Activated CD8-positive, alpha-beta T cell treated with anti-CD3 and anti-CD28 coated beads, Interleukin-2, amount 10 ng/mL, durations not matched to agents 7 days and 5 days (primary cell): Measurements from ENCODE around the gene PLIN4. TPM values are rescaled to one million over a fixed set of nuclear protein-coding genes. Genes with fewer than 3 reads are reported as not detected.
"Not testable (repeated sequence)": the region's sequence is repeated elsewhere in the genome, so short reads cannot be mapped to it uniquely, and the experiment has no call there.

Source experiments
- ATAC-seq: fragments of 150-1000 bp; cut with Tn5 transposase; one replicate; pipeline ENCODE4 v1.10.0; 2021; ENCODE audit warnings: moderate library complexity
- CTCF ChIA-PET: fragments of 350-600 bp; sonication (Branson Sonifier 250); formaldehyde crosslinking; loops from one replicate; lab custom pipeline; 2021; ENCODE audit warnings: antibody characterized with exemption; lab: Charles Lee
- POLR2A ChIA-PET: fragments of 350-600 bp; sonication (Branson Sonifier 250); formaldehyde crosslinking; loops from one replicate; lab custom pipeline; 2021; ENCODE audit warnings: antibody characterized with exemption; lab: Charles Lee
- DNase-seq: peaks from one replicate; pipeline ENCODE4 v3.0.0-alpha.2; 2020
- H3K27ac Mint-ChIP-seq: one replicate; pipeline ENCODE4 v1.8.0; 2021; ENCODE audit warnings: mild to moderate bottlenecking, mixed read lengths
- H3K27me3 Mint-ChIP-seq: one replicate; pipeline ENCODE4 v1.8.0; 2021; ENCODE audit warnings: low read depth, mixed read lengths
- H3K36me3 Mint-ChIP-seq: one replicate; pipeline ENCODE4 v1.8.0; 2021; ENCODE audit warnings: low read depth, mixed read lengths
- H3K4me1 Mint-ChIP-seq: one replicate; pipeline ENCODE4 v1.8.0; 2021; ENCODE audit warnings: low read depth, mixed read lengths
- H3K4me3 Mint-ChIP-seq: one replicate; pipeline ENCODE4 v1.8.0; 2021; ENCODE audit warnings: mild to moderate bottlenecking, mixed read lengths
- H3K9me3 Mint-ChIP-seq: one replicate; pipeline ENCODE4 v1.8.0; 2022; ENCODE audit warnings: mixed read lengths; ENCODE audit not compliant: insufficient read depth
- total RNA-seq, 2 experiments: library from RNA; stranded (reverse); gene quantifications; one replicate each; pipeline ENCODE4 v1.2.3, GENCODE V29; 2021

PLIN4 gene
- total RNA-seq, 2 experiments from 2014 or later: not detected

DNA sequence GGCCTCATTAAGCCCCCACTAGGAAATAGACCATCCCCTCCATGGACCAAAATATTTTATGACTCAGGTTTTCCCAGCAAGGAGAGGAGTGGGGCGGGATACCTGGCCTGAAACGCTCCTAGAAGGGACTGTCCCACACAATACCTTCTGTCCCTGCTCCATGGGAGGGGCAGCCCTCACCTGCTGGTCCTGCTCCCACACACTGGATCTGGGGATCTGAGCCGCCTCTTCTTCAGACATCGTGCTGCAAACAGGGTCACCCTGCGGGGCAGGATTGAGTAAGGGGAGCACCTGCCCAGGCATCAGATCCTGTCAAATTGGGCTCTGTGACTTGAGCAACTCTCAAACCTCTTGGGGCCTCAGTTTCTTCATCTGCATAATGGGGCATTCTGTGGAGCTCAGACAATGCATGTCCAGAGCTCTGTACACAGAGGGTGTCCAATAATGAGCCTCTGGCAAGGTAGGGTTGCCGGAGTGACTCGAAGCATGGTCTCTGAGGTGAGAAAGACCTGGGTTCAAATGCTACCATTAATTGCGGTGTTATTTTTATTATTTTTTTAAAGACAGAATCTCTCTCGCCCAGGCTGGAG, 15.6 kb upstream of the PLIN4 start:
- H3K9me3 Mint-ChIP-seq: no peaks in the 10 kb centered on the region
- ChIA-PET POLR2A (no interaction called here), CTCF (interaction anchor here (5.2 kb wide), 1 partner anchor 9 kb away, joined by 39 read pairs; no protein-coding TSS in a partner anchor)
- no peak overlapping the region for H3K27ac Mint-ChIP-seq
- H3K4me3 Mint-ChIP-seq: no peak overlapping the region
- peaks cover 7% of the 10 kb centered on the region for H3K27me3 Mint-ChIP-seq
- ATAC-seq (no peak), DNase-seq (no peak)
- no peaks in the 10 kb centered on the region for H3K36me3 Mint-ChIP-seq
- H3K4me1 Mint-ChIP-seq: no peaks in the 10 kb centered on the region

- no peak for DNase-seq
- Mint-ChIP-seq H3K27ac (no peak overlapping the region), H3K9me3 (no peaks in the 10 kb centered on the region), H3K4me3 (no peak overlapping the region), H3K27me3 (peaks cover 7% of the 10 kb centered on the region), H3K4me1 (no peaks in the 10 kb centered on the region), H3K36me3 (no peaks in the 10 kb centered on the region)
- ChIA-PET CTCF (interaction anchor here (5.2 kb wide), 1 partner anchor 9 kb away, joined by 39 read pairs; no protein-coding TSS in a partner anchor), POLR2A (no interaction called here)
- no peak for ATAC-seq
Observed at GRCh38 chr19:4533334-4533733, 15.0 kb upstream of the PLIN4 start.

- H3K4me1 Mint-ChIP-seq: no peaks in the 10 kb centered on the region
- ATAC-seq: no peak
Observed at GRCh38 chr19:4531562-4532165, 13.4 kb upstream of the PLIN4 start.

DNA sequence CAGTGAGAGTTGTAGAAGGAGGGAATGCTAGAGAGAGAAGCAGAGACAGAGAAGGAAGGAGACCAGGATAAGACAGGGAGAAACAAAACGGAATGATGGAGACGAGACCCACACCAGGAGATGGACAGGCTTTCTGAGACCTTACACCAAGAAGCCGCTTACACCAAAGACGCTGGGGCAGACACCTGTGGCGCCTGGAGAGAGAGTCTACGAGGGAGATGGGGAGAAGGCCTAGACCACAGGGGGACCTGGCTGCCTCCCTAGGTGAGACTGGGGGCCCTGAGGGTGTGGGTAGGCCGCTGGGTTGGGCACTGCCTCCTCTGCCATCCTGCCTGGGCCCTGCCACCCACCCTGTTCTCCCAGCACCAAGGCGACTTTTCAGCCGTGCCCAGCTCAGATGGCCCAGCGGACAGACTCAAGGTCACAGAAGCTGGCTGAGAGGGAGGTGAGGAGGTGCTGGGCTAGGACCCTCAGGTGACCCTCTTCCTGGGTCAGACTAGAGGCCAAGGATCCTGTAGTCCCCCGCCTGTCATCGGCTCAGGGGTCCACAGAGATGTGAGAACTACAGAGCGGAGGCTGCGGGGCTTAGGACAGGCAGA, 11.7 kb upstream of the PLIN4 start:
- H3K4me1 Mint-ChIP-seq: no peaks in the 10 kb centered on the region
- ATAC-seq (no peak), DNase-seq (no peak)
- no peak overlapping the region for H3K4me3 Mint-ChIP-seq
- H3K27ac Mint-ChIP-seq: no peak overlapping the region
- peaks cover 7% of the 10 kb centered on the region for H3K27me3 Mint-ChIP-seq
- H3K36me3 Mint-ChIP-seq: no peaks in the 10 kb centered on the region
- ChIA-PET POLR2A (no interaction called here), CTCF (no interaction called here)
- no peaks in the 10 kb centered on the region for H3K9me3 Mint-ChIP-seq

More at GRCh38 chr19:4531562-4532165, 13.4 kb upstream of the PLIN4 start:
- Mint-ChIP-seq H3K27ac (no peak overlapping the region), H3K9me3 (no peaks in the 10 kb centered on the region), H3K36me3 (no peaks in the 10 kb centered on the region), H3K27me3 (peaks cover 7% of the 10 kb centered on the region), H3K4me3 (no peak overlapping the region)
- ChIA-PET CTCF (interaction anchor here (5.2 kb wide), 1 partner anchor 7 kb away, joined by 39 read pairs; no protein-coding TSS in a partner anchor), POLR2A (no interaction called here)
- DNase-seq: no peak

DNA sequence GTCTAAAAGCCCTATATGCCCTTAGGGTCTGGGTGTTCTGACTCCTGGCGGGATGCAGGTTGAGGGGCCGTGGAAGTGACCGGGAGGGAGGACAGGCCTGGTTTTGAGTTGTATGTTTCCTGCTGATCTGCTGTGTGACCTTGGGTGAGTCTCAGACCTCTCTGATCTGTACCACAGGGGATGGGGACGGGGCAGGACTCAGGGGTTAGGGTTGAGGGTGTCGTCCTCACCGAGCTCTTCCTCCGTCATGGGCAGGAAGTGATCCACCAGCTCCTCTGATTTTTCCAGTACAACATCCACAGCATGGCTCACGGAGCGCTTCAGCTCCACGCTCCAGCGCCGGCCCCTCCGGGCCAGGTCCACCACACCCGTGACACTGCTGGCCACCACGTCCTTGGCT, 10.6 kb upstream of the PLIN4 start:
- peaks cover 4% of the 10 kb centered on the region for H3K27me3 Mint-ChIP-seq
- no peaks in the 10 kb centered on the region for H3K4me1 Mint-ChIP-seq
- no peak overlapping the region for H3K4me3 Mint-ChIP-seq
- no peak overlapping the region for H3K27ac Mint-ChIP-seq
- no peaks in the 10 kb centered on the region for H3K9me3 Mint-ChIP-seq
- H3K36me3 Mint-ChIP-seq: no peaks in the 10 kb centered on the region
- ATAC-seq: no peak
- CTCF ChIA-PET: no interaction called here
- DNase-seq: no peak
- POLR2A ChIA-PET: no interaction called here

- POLR2A ChIA-PET, DNase-seq, H3K9me3 Mint-ChIP-seq, H3K27ac Mint-ChIP-seq, H3K36me3 Mint-ChIP-seq, H3K27me3 Mint-ChIP-seq, ATAC-seq, H3K4me1 Mint-ChIP-seq, H3K4me3 Mint-ChIP-seq: not testable (repeated sequence)
- CTCF ChIA-PET: interaction anchor here (0.7 to 1.4 kb wide), 2 partner anchors 28 to 261 kb away, joined by 3 to 5 read pairs; no protein-coding TSS in a partner anchor
Observed at GRCh38 chr19:4527377-4527776, 9.1 kb upstream of the PLIN4 start.

DNA sequence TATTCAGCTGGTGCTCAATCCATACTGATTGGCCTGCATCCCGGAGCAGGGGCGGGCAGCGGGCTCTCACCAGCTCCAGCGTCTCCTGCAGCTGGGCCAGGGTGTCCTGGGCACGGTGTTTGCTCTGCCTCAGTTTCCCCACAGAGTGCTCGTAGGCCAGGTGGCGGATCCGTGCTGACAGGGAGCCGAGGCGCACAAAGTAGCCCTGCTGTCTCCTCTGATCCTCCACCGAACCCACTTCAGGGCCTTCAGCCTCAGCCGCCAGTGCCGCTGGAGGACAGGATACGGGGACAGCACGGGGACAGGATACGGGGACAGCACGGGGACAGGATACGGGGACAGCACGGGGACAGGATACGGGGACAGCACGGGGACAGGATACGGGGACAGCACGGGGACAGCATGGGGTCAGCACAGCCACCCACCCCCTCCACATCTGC, 7.3 kb upstream of the PLIN4 start:
- no peak for ATAC-seq
- ChIA-PET CTCF (interaction anchor here (0.6 to 4.2 kb wide), 16 partner anchors 9 to 555 kb away, joined by 3 to 39 read pairs (median 3); partner anchors contain the start of genes DAPK3, LRG1 and PLIN5), POLR2A (interaction anchor here (0.5 to 0.6 kb wide), 2 partner anchors 22 to 1376 kb away, joined by 3 read pairs; no protein-coding TSS in a partner anchor)
- Mint-ChIP-seq H3K27me3 (no peaks in the 10 kb centered on the region), H3K4me1 (no peaks in the 10 kb centered on the region), H3K27ac (no peak overlapping the region), H3K4me3 (no peak overlapping the region), H3K36me3 (no peaks in the 10 kb centered on the region), H3K9me3 (no peaks in the 10 kb centered on the region)
- no peak for DNase-seq

GRCh38 chr19:4524808-4525562, 6.7 kb upstream of the PLIN4 start:
- ATAC-seq (peak; percentile 72), DNase-seq (peak; percentile 76)
- no peaks in the 10 kb centered on the region for H3K27me3 Mint-ChIP-seq
- no peak overlapping the region for H3K4me3 Mint-ChIP-seq
- no peaks in the 10 kb centered on the region for H3K9me3 Mint-ChIP-seq
- ChIA-PET CTCF (interaction anchor here (0.6 to 4.2 kb wide), 19 partner anchors 8 to 1097 kb away, joined by 3 to 39 read pairs (median 3); partner anchors contain the start of genes DAPK3, LRG1 and PLIN5), POLR2A (interaction anchor here (0.5 to 0.6 kb wide), 2 partner anchors 22 to 1377 kb away, joined by 3 read pairs; no protein-coding TSS in a partner anchor)
- no peaks in the 10 kb centered on the region for H3K4me1 Mint-ChIP-seq
- no peaks in the 10 kb centered on the region for H3K36me3 Mint-ChIP-seq
- H3K27ac Mint-ChIP-seq: no peak overlapping the region

DNA sequence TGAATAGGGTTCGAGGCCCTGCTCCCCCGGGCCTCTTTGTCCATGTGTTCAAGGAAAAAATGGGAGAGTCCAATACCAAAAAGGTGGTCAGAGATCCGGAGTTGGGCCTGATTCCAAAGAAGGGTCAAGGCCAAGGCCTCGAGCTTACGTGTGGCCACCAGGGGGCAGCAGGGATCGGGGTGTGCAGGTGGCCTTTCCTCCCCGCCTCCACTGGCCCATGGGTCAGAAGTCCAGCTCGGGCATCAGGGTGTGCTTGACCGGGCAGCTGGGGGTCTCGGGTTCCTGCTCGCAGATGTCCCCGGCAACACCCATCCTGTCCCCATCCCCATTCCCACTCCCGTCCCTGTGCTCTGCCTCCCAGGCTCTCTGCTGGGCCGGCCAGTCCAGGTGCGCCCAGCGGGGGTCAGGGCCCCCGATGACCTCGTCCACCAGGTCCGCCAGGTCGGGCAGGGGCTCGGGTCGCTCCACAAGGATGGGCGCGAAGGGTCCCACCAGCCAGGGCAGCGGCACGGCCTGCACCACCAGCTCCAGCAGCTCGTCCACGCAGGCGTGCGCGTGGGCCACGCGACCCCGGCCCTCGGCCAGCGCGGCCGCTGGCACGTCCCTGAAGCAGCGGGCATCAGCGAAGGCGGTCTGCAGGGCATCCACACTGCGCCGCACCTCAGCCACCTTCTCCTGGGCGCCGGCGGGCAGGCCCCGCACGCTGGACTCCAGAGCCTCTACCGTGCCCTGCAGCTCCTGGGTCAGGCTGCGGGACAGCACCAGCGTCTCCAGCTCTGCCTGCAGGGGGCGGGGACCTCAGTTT, 5.2 kb upstream of the PLIN4 start:
- Mint-ChIP-seq H3K27me3 (no peaks in the 10 kb centered on the region), H3K36me3 (no peaks in the 10 kb centered on the region), H3K4me3 (no peak overlapping the region), H3K27ac (no peak overlapping the region), H3K4me1 (no peaks in the 10 kb centered on the region), H3K9me3 (no peaks in the 10 kb centered on the region)
- CTCF ChIA-PET: interaction anchor here (0.8 to 4.2 kb wide), 14 partner anchors 10 to 257 kb away, joined by 3 to 39 read pairs (median 4); partner anchors contain the start of genes LRG1 and PLIN5
- DNase-seq (peak; percentile 31), ATAC-seq (no peak)
- POLR2A ChIA-PET: no interaction called here

GRCh38 chr19:4522291-4523002, 4.2 kb upstream of the PLIN4 start:
- H3K4me3 Mint-ChIP-seq: no peak overlapping the region
- POLR2A ChIA-PET: no interaction called here
- ATAC-seq: no peak
- H3K4me1 Mint-ChIP-seq: no peaks in the 10 kb centered on the region
- no peak for DNase-seq
- H3K36me3 Mint-ChIP-seq: no peaks in the 10 kb centered on the region
- H3K27me3 Mint-ChIP-seq: no peaks in the 10 kb centered on the region
- H3K9me3 Mint-ChIP-seq: no peaks in the 10 kb centered on the region
- no peak overlapping the region for H3K27ac Mint-ChIP-seq
- CTCF ChIA-PET: interaction anchor here (0.8 to 4.2 kb wide), 12 partner anchors 9 to 255 kb away, joined by 3 to 39 read pairs (median 5); partner anchors contain the start of genes LRG1 and PLIN5
